Psoas muscle (tissue), 8 donors: ENCODE measurements around the gene SLC6A19. TPM values are rescaled to one million over a fixed set of nuclear protein-coding genes. Genes with fewer than 3 reads are reported as not detected.

ENCODE experiments used
- ATAC-seq, 4 donors: fragments of 200-7000 bp; cut with Tn5 transposase; one replicate each; pipeline ENCODE4 v1.9.1; 2020; ENCODE audit warnings: moderate library complexity in 3 of 4, mild to moderate bottlenecking in 2 of 4
- DNase-seq, 2 donors: peaks; one replicate each; pipeline ENCODE4 v3.0.0-alpha.2; 2020
- H3K27ac ChIP-seq: fragments of 200-600 bp; one replicate; pipeline ENCODE4 v1.8.0; 2022
- H3K27me3 ChIP-seq, 3 donors: fragments of 200-600 bp in 1 of 3; one replicate each; pipeline versions ENCODE4 v1.6.1 to v1.8.0; 2013 to 2022; ENCODE audit warnings: low read length in 2 of 3, mild to moderate bottlenecking in 2 of 3, moderate library complexity in 1 of 3; ENCODE audit not compliant: insufficient read depth in 3 of 3
- H3K36me3 ChIP-seq, 2 donors: fragments of 200-600 bp in 1 of 2; one replicate each; pipeline versions ENCODE4 v1.6.1 to v1.8.0; 2013 to 2022; ENCODE audit warnings: low read depth in 1 of 2, mild to moderate bottlenecking in 1 of 2, moderate library complexity in 1 of 2; ENCODE audit not compliant: insufficient read depth in 1 of 2
- H3K4me1 ChIP-seq: fragments of 200-600 bp; one replicate; pipeline ENCODE4 v1.8.0; 2022
- H3K4me3 ChIP-seq: fragments of 200-600 bp; one replicate; pipeline ENCODE4 v1.8.0; 2022; ENCODE audit warnings: mild to moderate bottlenecking
- H3K9me3 ChIP-seq: fragments of 200-600 bp; one replicate; pipeline ENCODE4 v1.8.0; 2022
- CTCF ChIP-seq: fragments of 200-600 bp; IDR thresholded peaks from one replicate; pipeline ENCODE4 v1.8.0; 2022; ENCODE audit warnings: antibody characterized with exemption
- WGBS, 3 donors: extraction: QIAGEN DNeasy Blood & Tissue Kit; methylation state at CpG; one replicate each; pipeline versions ENCODE4 v1.1.6 to v1.1.7; 2013; 5-methylcytosine and 5-hydroxymethylcytosine counted together
- intact Hi-C, 2 donors: fragments of 100-400 bp; cut with DNase I; formaldehyde crosslinking; loops; one replicate each; pipeline versions ENCODE4 v1.11.0 to v1.14.2; 2022
- polyA plus RNA-seq, 3 donors: library from polyadenylated mRNA; stranded (reverse); fragments of 200-250 nt; gene quantifications; one replicate each; pipeline ENCODE4 v1.2.3, GENCODE V29; 2013
- total RNA-seq, 4 donors: library from RNA; stranded (reverse); fragmentation: NEBNext Ultra II Directional in 2 of 4; extraction: Animal tissue kit (Norgen Biotek cat#: 25700) in 2 of 4; gene quantifications; one replicate each; pipeline versions ENCODE4 v1.2.1 to v1.2.4, GENCODE V29; 2021 to 2023
- donor health status: healthy with polysubstance abuse.
- donor health status: DM: no; HTN: no; CAD: no; lungs with moderate emphysema.
- donor health status: Bipolar disorder and iron deficiency.
- donor health status: healthy.
- donor health status: DM: yes; HTN: yes; CAD: no.
- donor health status: DM: no; HTN: no; CAD: no.
- donor health status: DM: no; HTN: no; CAD: no.
- donor health status: DM: yes; HTN: yes; CAD: no.

SLC6A19 gene
- total and polyA plus RNA-seq, 7 donors: 0.03 to 0.08 TPM; not detected in 5

GRCh38 chr5:1259806-1260480 lies 58.5 kb downstream of the SLC6A19 start:
- intact Hi-C loops: no loop called here
- WGBS, 3 donors: 95 to 96% (median 96%) methylated on average over 19 to 23 of the region's 23 CpGs
- ATAC-seq (no peak), DNase-seq (no peak)
- Histone ChIP-seq H3K27me3 (peaks cover 0 to 18% (median 8%) of the 10 kb centered on the region in 3 donors), H3K9me3 (peaks cover 6% of the 10 kb centered on the region), H3K36me3 (no peaks in the 10 kb centered on the region), H3K4me3 (no peak overlapping the region), H3K27ac (no peak overlapping the region), H3K4me1 (no peaks in the 10 kb centered on the region)
- TF ChIP-seq CTCF: no peak

- H3K4me1 ChIP-seq: no peaks in the 10 kb centered on the region
Observed at GRCh38 chr5:1261643-1262042, 60.2 kb downstream of the SLC6A19 start.

GRCh38 chr5:1262381-1262780 lies 61.0 kb downstream of the SLC6A19 start:
- Histone ChIP-seq H3K36me3 (no peaks in the 10 kb centered on the region), H3K27me3 (peaks cover 0 to 11% (median 8%) of the 10 kb centered on the region in 3 donors), H3K27ac (no peak overlapping the region), H3K9me3 (peaks cover 6% of the 10 kb centered on the region), H3K4me1 (no peaks in the 10 kb centered on the region), H3K4me3 (no peak overlapping the region)
- no peak for TF ChIP-seq CTCF
- 93 to 97% (median 95%) methylated on average over 1 of the region's 1 CpG for WGBS, 3 donors
- ATAC-seq: no peak
- no peak for DNase-seq
- intact Hi-C loops: no loop called here

More at GRCh38 chr5:1261643-1262042, 60.2 kb downstream of the SLC6A19 start:
- Histone ChIP-seq H3K36me3 (no peaks in the 10 kb centered on the region), H3K4me3 (no peak overlapping the region), H3K9me3 (peaks cover 6% of the 10 kb centered on the region), H3K27ac (no peak overlapping the region), H3K27me3 (peaks cover 0 to 16% (median 10%) of the 10 kb centered on the region in 3 donors)
- intact Hi-C loops: no loop called here
- WGBS, 3 donors: 89 to 91% (median 91%) methylated on average over 10 of the region's 10 CpGs
- TF ChIP-seq CTCF: no peak
- ATAC-seq: no peak
- DNase-seq: no peak

GRCh38 chr5:1264211-1264610 lies 62.8 kb downstream of the SLC6A19 start:
- WGBS, 3 donors: 90 to 94% (median 92%) methylated on average over 18 of the region's 18 CpGs
- Histone ChIP-seq H3K4me3 (no peak overlapping the region), H3K27ac (no peak overlapping the region), H3K36me3 (no peaks in the 10 kb centered on the region), H3K4me1 (no peaks in the 10 kb centered on the region), H3K27me3 (peaks cover 0 to 6% (median 0%) of the 10 kb centered on the region in 3 donors), H3K9me3 (peaks cover 6% of the 10 kb centered on the region)
- ATAC-seq: no peak
- DNase-seq: no peak
- no peak for TF ChIP-seq CTCF
- intact Hi-C loops: no loop called here

GRCh38 chr5:1265026-1265425 lies 63.6 kb downstream of the SLC6A19 start:
- Histone ChIP-seq H3K4me3 (no peak overlapping the region), H3K36me3 (no peaks in the 10 kb centered on the region), H3K9me3 (peaks cover 6% of the 10 kb centered on the region), H3K27me3 (peaks cover 0 to 6% (median 0%) of the 10 kb centered on the region in 3 donors), H3K27ac (no peak overlapping the region), H3K4me1 (no peaks in the 10 kb centered on the region)
- 72 to 79% (median 76%) methylated on average over 15 of the region's 15 CpGs for WGBS, 3 donors
- intact Hi-C loops: no loop called here
- DNase-seq (no peak), ATAC-seq (no peak)
- no peak for TF ChIP-seq CTCF
